Tibial artery (tissue), 4 donors: ENCODE data around the gene DNAH14.

ENCODE experiments used
- DNase-seq, 2 donors: peaks; one replicate each; pipeline ENCODE4 v3.0.0-alpha.2; 2019
- H3K27ac ChIP-seq, 2 donors: fragments of 200-600 bp; sonication (generic) in 1 of 2; 1 replicate in 1 of 2; 2 replicates in 1 of 2; pipeline ENCODE4 v1.5.1; 2018 to 2019; ENCODE audit warnings: mild to moderate bottlenecking in 1 of 2
- H3K27me3 ChIP-seq, 2 donors: fragments of 200-600 bp; sonication (generic) in 1 of 2; one replicate each; pipeline versions ENCODE4 v1.5.1 to v1.6.0; 2016 to 2019
- H3K36me3 ChIP-seq, 3 donors: fragments of 200-600 bp; sonication (generic) in 2 of 3; one replicate each; pipeline ENCODE4 v1.5.1; 2016 to 2019; ENCODE audit warnings: mild to moderate bottlenecking in 2 of 3
- H3K4me1 ChIP-seq, 4 donors: fragments of 200-600 bp; sonication (generic) in 2 of 4; 1 replicate in 3 of 4; 2 replicates in 1 of 4; pipeline ENCODE4 v1.5.1; 2016 to 2019
- H3K4me3 ChIP-seq, 2 donors: fragments of 200-600 bp; sonication (generic) in 1 of 2; 1 replicate in 1 of 2; 2 replicates in 1 of 2; pipeline ENCODE4 v1.5.1; 2018 to 2019; ENCODE audit warnings: mild to moderate bottlenecking in 2 of 2
- H3K9me3 ChIP-seq, 3 donors: fragments of 200-600 bp; sonication (generic) in 1 of 3; one replicate each; pipeline ENCODE4 v1.5.1; 2016 to 2019
- intact Hi-C: fragments of 100-400 bp; cut with DNase I; formaldehyde crosslinking; loops from one replicate; pipeline ENCODE4 v1.15.0; 2023; ENCODE audit warnings: low total_unique reads
- TF ChIP-seq, protein P1 (sequence below), 2 experiments: fragments of 200-600 bp in 1 of 2; fragments of 450-650 bp in 1 of 2; IDR thresholded peaks; one replicate each; pipeline ENCODE4 v1.5.1; 2017 to 2019; ENCODE audit warnings: antibody characterized with exemption in 2 of 2, mild to moderate bottlenecking in 1 of 2, moderate library complexity in 1 of 2

DNAH14 gene

DNA sequence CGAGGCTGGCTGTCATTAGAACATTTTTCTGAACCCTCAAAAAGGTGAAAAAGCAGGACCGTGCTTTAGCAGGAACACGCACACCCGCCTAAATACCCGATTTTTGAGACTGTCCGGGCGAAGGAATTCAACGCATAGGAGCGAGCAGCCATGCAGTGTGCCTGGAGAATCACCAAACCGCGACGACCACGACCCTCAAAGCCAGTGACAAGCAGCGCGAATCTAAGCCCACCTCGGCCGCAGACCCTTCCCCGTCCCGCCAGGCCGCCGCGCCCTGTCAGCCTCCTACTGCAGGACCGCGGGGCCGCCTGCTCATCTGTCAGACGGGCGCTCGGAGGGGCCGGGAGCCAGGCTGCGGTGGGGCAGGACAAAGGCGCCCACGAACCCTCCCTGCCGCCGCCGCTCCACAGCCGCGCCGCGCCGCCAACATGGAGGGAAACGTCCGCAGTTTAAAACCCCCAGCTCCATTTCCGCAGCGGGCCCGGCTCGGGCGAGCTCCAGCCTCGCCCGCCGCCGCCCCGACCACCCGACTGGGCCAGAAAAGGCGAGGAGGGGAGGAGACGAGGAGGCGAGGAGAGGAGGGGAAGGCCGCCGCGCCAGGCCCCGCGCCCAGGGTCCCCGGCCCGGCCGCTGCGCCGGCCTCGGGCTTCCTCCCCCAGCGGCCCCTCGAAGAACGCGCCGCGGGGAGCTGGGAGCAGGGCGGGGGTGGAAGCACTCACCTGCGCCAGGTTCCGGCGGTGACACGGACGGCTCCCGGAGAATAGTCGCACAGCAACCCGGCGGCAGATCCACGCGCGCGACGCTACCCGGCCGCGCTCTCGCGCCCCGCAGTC, 498.0 kb downstream of the DNAH14 start, which contains the start of gene LBR:
Gene LBR, minus strand, starts transcription at position 804 of the 833 bp plus-strand sequence. CDS start 3,963 bp downstream, outside the sequence.
- intact Hi-C loops, result no loop called here
- H3K27ac ChIP-seq, result peak within 1 kb of the TSS; percentile 92 to 96
- DNase-seq, result peak in 1 of 2 donors; percentile 44

DNA sequence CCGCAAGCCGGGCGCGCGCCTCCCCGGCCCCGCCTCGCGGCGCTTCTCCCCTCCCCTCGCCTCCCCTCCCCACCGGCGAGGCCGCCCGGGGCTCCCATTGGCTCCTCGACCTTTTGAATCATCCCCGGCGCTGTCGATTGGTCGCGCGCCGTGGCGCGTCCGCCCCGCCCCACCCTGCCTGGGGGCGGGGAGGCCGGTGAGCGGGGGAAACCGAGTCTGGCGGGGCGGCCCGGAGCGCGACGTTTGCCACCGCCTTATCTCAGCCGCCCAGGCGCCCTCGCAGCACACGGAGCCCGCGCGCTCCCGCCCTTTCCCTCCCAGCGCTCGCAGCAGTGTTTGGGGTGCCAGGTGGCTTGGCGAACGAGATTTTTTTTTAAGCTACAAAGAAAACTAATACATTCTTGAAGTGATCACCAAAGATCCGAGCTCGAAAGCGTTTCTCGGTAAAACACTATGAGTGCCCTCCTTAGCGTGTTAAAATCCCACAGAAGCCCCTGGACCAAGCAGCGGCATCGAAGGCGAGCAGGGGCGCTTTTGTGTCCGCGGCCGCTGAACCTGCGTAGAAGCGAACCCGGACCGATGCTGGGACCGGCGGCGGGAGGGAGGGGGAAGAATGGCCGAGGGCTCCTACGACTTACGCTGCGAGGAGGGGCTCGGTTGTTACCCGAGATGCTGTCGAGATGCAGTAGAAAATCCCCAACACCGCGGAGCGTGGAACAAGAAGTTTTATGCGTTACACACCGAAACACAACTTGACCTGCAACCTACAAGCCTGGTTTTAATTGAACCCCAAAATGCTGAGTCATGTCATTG, 498.8 kb downstream of the DNAH14 start:
- Histone ChIP-seq H3K27ac (peak overlapping the region; percentile 92 to 96), H3K36me3 (no peaks in the 10 kb centered on the region), H3K9me3 (no peaks in the 10 kb centered on the region), H3K4me1 (peaks cover 0 to 53% (median 27%) of the 10 kb centered on the region in 4 donors), H3K4me3 (peak overlapping the region; percentile 95 to 98), H3K27me3 (no peaks in the 10 kb centered on the region)
- intact Hi-C loops, result no loop called here
- peak; percentile 91 to 97 for DNase-seq
- TF ChIP-seq, protein P1, sequence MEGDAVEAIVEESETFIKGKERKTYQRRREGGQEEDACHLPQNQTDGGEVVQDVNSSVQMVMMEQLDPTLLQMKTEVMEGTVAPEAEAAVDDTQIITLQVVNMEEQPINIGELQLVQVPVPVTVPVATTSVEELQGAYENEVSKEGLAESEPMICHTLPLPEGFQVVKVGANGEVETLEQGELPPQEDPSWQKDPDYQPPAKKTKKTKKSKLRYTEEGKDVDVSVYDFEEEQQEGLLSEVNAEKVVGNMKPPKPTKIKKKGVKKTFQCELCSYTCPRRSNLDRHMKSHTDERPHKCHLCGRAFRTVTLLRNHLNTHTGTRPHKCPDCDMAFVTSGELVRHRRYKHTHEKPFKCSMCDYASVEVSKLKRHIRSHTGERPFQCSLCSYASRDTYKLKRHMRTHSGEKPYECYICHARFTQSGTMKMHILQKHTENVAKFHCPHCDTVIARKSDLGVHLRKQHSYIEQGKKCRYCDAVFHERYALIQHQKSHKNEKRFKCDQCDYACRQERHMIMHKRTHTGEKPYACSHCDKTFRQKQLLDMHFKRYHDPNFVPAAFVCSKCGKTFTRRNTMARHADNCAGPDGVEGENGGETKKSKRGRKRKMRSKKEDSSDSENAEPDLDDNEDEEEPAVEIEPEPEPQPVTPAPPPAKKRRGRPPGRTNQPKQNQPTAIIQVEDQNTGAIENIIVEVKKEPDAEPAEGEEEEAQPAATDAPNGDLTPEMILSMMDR (IDR thresholded peaks at IDR 0.05), result no peak

More for the DNA sequence above, 498.0 kb downstream of the DNAH14 start, which contains the start of gene LBR:
- Histone ChIP-seq H3K4me3 (peak within 1 kb of the TSS; percentile 95 to 98), H3K9me3 (no peaks in the 10 kb centered on the region), H3K4me1 (peaks cover 0 to 61% (median 31%) of the 10 kb centered on the region in 4 donors), H3K36me3 (no peaks in the 10 kb centered on the region), H3K27me3 (no peaks in the 10 kb centered on the region)
- TF ChIP-seq, protein P1 (IDR thresholded peaks at IDR 0.05), result no peak

- Histone ChIP-seq H3K27me3 (no peaks in the 10 kb centered on the region), H3K36me3 (no peaks in the 10 kb centered on the region), H3K4me3 (peak overlapping the region; percentile 95 to 98), H3K4me1 (peaks cover 0 to 46% (median 23%) of the 10 kb centered on the region in 4 donors), H3K9me3 (no peaks in the 10 kb centered on the region), H3K27ac (peak overlapping the region; percentile 92 to 96)
- TF ChIP-seq, protein P1 (IDR thresholded peaks at IDR 0.05), result no peak
- intact Hi-C loops, result no loop called here
- DNase-seq, result no peak
Observed at GRCh38 chr1:225428881-225429455, 499.5 kb downstream of the DNAH14 start.

- H3K4me3 ChIP-seq, result no peak overlapping the region
- H3K4me1 ChIP-seq, result peaks cover 0 to 33% (median 15%) of the 10 kb centered on the region in 4 donors
- H3K27ac ChIP-seq, result peak overlapping the region in 1 of 2 donors; percentile 96
- intact Hi-C loops, result no loop called here
- no peaks in the 10 kb centered on the region for H3K27me3 ChIP-seq
- no peak for DNase-seq
- TF ChIP-seq, protein P1 (IDR thresholded peaks at IDR 0.05), result no peak
- H3K9me3 ChIP-seq, result no peaks in the 10 kb centered on the region
- H3K36me3 ChIP-seq, result no peaks in the 10 kb centered on the region
Observed at GRCh38 chr1:225430301-225430700, 500.8 kb downstream of the DNAH14 start.

DNA sequence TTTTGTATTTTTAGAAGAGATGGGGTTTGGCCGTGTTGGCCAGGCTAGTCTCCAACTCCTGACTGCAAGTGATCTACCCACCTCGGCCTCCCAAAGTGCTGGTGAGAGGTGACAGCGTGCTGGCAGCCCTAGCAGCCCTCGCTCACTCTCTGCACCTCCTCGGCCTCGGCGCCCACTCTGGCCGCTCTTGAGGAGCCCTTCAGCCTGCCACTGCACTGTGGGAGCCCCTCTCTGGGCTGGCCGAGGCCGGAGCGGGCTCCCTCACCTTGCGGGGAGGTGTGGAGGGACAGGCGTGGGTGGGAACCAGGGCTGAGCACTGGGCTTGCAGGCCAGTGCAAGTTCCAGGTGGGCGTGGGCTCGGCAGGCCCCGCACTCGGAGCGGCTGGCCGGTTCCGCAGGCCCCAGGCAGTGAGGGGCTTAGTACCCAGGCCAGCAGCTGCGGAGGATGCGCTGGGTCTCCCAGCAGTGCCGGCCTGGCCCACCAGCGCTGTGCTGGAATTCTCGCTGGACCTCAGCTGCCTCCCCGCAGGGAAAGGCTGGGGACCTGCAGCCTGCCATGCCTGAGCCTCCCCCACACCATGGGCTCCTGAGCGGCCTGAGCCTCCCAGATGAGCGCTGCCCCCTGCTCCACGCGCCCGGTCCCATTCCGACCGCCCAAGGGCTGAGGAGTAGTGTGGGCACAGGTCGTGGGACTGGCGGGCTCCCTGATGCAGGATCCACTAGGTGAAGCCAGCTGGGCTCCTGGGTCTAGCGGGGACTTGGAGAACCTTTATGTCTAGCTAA, 501.8 kb downstream of the DNAH14 start:
- peaks cover 0 to 23% (median 9%) of the 10 kb centered on the region in 4 donors for H3K4me1 ChIP-seq
- TF ChIP-seq, protein P1 (IDR thresholded peaks at IDR 0.05), result no peak
- H3K27ac ChIP-seq, result no peak overlapping the region
- no peaks in the 10 kb centered on the region for H3K36me3 ChIP-seq
- H3K27me3 ChIP-seq, result no peaks in the 10 kb centered on the region
- no peaks in the 10 kb centered on the region for H3K9me3 ChIP-seq
- no peak for DNase-seq
- H3K4me3 ChIP-seq, result no peak overlapping the region
- intact Hi-C loops, result no loop called here
